HEK293T (cell line): Measurements from ENCODE around the gene PLEK.
"Not testable (repeated sequence)": the region's sequence is repeated elsewhere in the genome, so short reads cannot be mapped to it uniquely, and the experiment has no call there.

Experiments used
- CTCF ChIA-PET: fragments of 350-600 bp; formaldehyde crosslinking; extraction: SDS; loops from one replicate; lab custom pipeline; 2021; ENCODE audit warnings: antibody characterized with exemption, inconsistent platforms; lab: Yijun Ruan, JAX
- POLR2A ChIA-PET: fragments of 350-600 bp; formaldehyde crosslinking; extraction: SDS; loops from one replicate; lab custom pipeline; 2020; ENCODE audit warnings: antibody characterized with exemption, inconsistent platforms; lab: Yijun Ruan, JAX
- DNase-seq: peaks from one replicate; pipeline ENCODE4 v3.0.0; 2012; ENCODE audit warnings: mixed read lengths; ENCODE audit errors: extremely low spot score
- BHLHE40 ChIP-seq: fragments of 450-650 bp; IDR thresholded peaks from 2 replicates; pipeline ENCODE4 v1.6.1; 2016; ENCODE audit warnings: mild to moderate bottlenecking, moderate library complexity, borderline replicate concordance
- CTBP1 ChIP-seq: fragments of 450-650 bp; IDR thresholded peaks from 2 replicates; pipeline ENCODE4 v1.6.1; 2016; ENCODE audit warnings: borderline replicate concordance
- FOXK2 ChIP-seq: fragments of 450-650 bp; IDR thresholded peaks from 2 replicates; pipeline ENCODE4 v1.6.1; 2016; ENCODE audit warnings: mild to moderate bottlenecking
- FOXM1 ChIP-seq: fragments of 450-650 bp; IDR thresholded peaks from 2 replicates; pipeline ENCODE4 v1.6.1; 2017; ENCODE audit warnings: mild to moderate bottlenecking, borderline replicate concordance
- HDGF ChIP-seq: fragments of 450-650 bp; IDR thresholded peaks from 2 replicates; pipeline ENCODE4 v1.6.1; 2017; ENCODE audit warnings: antibody characterized with exemption, borderline replicate concordance
- L3MBTL2 ChIP-seq: fragments of 450-650 bp; conservative IDR thresholded peaks from 2 replicates; pipeline ENCODE4 v1.6.1; 2016; ENCODE audit warnings: mild to moderate bottlenecking
- SP1 ChIP-seq: fragments of 450-650 bp; IDR thresholded peaks from 2 replicates; pipeline ENCODE4 v1.6.1; 2017
- SUZ12 ChIP-seq: fragments of 450-650 bp; IDR thresholded peaks from 2 replicates; pipeline ENCODE4 v1.6.1; 2016; ENCODE audit warnings: mild to moderate bottlenecking

The PLEK gene

DNA sequence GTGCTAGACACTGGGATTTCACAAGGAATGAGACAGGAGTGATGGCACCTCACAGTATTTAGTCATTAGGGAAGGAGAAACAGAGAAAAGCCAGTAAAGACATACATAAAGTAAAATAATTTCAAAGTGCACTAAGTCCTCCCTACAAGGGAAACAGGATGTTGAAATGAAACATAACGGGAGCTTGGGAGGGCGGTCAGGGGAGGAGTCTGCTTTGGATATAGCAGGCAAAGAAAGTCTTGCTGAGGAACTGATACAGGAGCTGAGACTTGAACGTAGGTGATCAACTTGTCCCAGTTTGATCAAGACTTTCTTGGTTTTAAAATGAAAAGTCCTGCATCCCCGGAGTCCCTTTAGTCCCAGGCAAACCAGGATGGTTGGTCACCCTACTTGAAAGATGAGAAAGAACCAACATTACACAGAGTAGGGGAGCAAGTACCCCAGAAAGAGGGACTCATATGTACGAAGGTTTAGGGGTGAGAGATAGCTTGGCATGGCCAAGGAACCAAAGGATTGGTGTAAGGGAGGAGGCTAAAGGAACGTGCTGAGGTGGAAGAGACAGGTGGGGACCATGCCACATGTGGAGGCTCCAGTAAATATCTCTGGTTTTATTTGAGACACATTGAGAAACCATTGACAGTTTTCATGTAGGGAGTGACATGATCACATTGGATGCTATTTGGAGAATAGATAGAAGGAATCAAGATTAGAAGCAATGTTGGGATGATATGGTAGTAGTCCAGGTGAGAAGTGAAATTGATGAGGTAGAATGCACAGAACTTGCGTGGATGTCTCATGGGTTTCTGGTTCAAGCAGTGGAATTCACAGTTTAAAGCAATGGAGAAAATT, 73.6 kb downstream of the PLEK start:
- ChIA-PET POLR2A (no interaction called here), CTCF (interaction anchor here (0.6 kb wide), 1 partner anchor 280 kb away, joined by 3 read pairs; no protein-coding TSS in a partner anchor)
- no peak for DNase-seq
- TF ChIP-seq L3MBTL2 (no peak), HDGF (no peak), CTBP1 (no peak), FOXK2 (no peak), SP1 (no peak), SUZ12 (no peak), BHLHE40 (no peak)

DNA sequence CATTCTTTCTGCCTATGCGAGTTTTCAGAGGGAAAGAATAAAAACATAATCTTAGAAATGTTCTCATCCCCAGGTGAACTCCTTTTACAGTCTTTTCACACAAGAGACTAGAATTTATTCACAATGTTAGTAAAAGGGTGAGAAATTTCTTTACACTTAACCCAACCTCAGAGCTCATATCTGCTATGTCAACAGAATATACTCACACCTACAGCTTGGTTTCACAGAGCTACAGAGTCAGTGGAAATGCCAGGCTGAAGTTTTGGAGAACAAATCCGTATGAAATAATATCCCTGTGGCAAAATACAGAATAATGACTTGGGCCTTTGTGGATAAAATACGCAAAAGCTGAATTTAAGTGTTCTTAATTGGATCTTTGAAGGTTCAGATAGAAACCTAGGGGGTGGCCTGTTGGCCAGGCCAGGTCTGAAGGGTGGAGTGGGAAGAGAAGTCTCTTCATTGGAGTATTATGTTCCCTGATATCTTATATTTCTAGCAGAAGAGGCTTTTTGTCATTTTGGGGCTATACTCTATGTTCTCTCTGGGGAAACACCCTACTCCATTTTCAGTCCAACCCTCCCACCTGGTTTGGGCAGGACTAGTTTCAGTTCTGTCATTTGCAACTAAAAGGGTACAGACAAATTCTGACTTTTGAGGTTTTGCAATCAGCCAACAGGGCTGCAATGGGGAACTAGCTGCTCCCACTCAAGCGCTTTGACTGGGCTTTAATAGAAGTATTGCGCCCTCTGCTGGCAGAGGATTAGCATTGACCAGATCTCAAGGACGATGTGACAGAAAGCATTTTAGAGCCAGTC, 76.3 kb downstream of the PLEK start:
- TF ChIP-seq FOXK2: no peak
- TF ChIP-seq FOXM1: no peak
- no peak for TF ChIP-seq SUZ12
- POLR2A ChIA-PET: interaction anchor here (0.6 kb wide), 1 partner anchor 122 kb away, joined by 3 read pairs; the partner anchor contains the start of gene CNRIP1
- DNase-seq: peak; percentile 61
- CTCF ChIA-PET: interaction anchor here (0.7 to 1.5 kb wide), 8 partner anchors 13 to 319 kb away, joined by 3 to 5 read pairs (median 4); partner anchors contain the start of gene CNRIP1

DNA sequence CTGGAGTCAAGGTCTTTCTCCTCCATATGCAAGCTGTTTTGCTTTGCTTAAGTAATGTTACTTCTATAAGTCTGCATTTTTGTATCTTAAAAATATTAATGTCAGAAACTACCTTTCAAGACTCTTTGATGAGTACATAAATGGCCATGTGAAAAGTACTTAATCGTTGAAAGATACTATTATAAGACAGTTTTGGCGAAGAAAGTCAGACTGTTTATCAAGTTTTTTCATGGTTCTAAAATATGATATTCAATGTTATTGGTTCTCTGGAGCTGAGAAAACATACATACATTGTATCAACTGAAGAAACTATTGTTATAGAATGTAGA, 76.9 kb downstream of the PLEK start:
- DNase-seq: no peak
- CTCF ChIA-PET: interaction anchor here (0.7 to 1.2 kb wide), 4 partner anchors 12 to 122 kb away, joined by 3 to 5 read pairs (median 4); partner anchors contain the start of gene CNRIP1
- POLR2A ChIA-PET: interaction anchor here (0.6 kb wide), 1 partner anchor 122 kb away, joined by 3 read pairs; the partner anchor contains the start of gene CNRIP1
- no peak for TF ChIP-seq FOXM1
- no peak for TF ChIP-seq L3MBTL2

DNA sequence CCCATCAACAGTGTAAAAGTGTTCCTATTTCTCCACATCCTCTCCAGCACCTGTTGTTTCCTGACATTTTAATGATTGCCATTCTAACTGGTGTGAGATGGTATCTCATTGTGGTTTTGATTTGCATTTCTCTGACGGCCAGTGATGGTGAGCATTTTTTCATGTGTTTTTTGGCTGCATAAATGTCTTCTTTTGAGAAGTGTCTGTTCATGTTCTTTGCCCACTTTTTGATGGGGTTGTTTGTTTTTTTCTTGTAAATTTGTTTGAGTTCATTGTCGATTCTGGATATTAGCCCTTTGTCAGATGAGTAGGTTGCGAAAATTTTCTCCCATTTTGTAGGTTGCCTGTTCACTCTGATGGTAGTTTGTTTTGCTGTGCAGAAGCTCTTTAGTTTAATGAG, 81.3 kb downstream of the PLEK start:
- DNase-seq, CTCF ChIA-PET, POLR2A ChIA-PET: not testable (repeated sequence)
